ENCODE measurements around the gene C1orf116. TPM values are rescaled to one million over a fixed set of nuclear protein-coding genes. Genes with fewer than 3 reads are reported as not detected.

Gene C1orf116
- total RNA-seq, 1 experiment from 2014 or later, result 2.4 TPM

DNA sequence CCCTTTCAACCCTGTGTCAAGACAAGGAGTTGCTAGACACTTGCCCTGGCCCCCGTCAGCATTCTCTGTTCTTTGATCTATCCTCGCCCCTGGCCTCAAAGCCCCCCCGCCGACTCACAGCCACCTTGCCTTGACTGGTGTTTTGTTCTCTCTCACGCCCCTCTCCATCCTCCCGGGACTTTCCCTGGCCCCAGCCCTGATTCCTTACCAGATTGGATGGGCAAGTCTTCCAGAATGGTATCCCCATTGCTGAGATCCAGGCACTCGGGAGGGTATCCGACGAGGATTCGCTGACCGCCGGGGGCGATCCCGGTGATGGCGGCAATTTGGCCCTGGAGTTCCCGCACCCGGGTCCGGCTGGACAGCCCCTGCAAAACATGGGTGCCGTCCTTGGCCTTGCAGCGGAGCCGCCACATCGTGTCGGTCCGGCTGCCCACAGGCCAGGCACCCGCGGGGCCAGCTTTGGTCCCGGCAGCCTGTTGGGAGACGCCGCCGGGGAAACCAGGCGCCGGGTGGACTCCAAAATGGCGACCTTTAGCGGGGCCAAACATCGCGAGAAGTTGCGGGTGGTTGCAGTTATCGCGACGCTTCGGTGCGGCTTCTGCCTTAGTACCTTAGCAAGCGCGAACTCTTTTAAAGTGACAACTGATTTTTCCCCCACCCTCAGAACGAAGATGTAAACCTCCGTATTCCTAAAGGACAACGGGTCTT lies 18.1 kb upstream of the C1orf116 start:
- no peaks in the 10 kb centered on the region for H3K9me3 Mint-ChIP-seq
- peaks cover 57% of the 10 kb centered on the region for H3K4me1 Mint-ChIP-seq
- CTCF ChIA-PET, result interaction anchor here (0.5 to 2.0 kb wide), 3 partner anchors 9 to 398 kb away, joined by 3 to 17 read pairs (median 4); partner anchors contain the start of gene C1orf116
- POLR2A ChIA-PET, result no interaction called here
- ATAC-seq, result peak; percentile 28
- DNase-seq (ENCODE audit: low spot score), result peak; percentile 91
- peak overlapping the region; percentile 98 for H3K27ac Mint-ChIP-seq
- peak overlapping the region; percentile 95 for H3K4me3 Mint-ChIP-seq
- peaks cover 33% of the 10 kb centered on the region for H3K36me3 Mint-ChIP-seq
- no peaks in the 10 kb centered on the region for H3K27me3 Mint-ChIP-seq (ENCODE audit: low read depth)
- TF ChIP-seq, protein P1, sequence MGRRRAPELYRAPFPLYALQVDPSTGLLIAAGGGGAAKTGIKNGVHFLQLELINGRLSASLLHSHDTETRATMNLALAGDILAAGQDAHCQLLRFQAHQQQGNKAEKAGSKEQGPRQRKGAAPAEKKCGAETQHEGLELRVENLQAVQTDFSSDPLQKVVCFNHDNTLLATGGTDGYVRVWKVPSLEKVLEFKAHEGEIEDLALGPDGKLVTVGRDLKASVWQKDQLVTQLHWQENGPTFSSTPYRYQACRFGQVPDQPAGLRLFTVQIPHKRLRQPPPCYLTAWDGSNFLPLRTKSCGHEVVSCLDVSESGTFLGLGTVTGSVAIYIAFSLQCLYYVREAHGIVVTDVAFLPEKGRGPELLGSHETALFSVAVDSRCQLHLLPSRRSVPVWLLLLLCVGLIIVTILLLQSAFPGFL (CRISPR knock-in tag; IDR thresholded peaks at IDR 0.05; ENCODE audit: borderline replicate concordance), result no peak
- TF ChIP-seq TEAD1 (CRISPR knock-in tag; IDR thresholded peaks at IDR 0.05), result peak; percentile 28; the same call in 1 of the 2 replicates
- TF ChIP-seq, protein P2, sequence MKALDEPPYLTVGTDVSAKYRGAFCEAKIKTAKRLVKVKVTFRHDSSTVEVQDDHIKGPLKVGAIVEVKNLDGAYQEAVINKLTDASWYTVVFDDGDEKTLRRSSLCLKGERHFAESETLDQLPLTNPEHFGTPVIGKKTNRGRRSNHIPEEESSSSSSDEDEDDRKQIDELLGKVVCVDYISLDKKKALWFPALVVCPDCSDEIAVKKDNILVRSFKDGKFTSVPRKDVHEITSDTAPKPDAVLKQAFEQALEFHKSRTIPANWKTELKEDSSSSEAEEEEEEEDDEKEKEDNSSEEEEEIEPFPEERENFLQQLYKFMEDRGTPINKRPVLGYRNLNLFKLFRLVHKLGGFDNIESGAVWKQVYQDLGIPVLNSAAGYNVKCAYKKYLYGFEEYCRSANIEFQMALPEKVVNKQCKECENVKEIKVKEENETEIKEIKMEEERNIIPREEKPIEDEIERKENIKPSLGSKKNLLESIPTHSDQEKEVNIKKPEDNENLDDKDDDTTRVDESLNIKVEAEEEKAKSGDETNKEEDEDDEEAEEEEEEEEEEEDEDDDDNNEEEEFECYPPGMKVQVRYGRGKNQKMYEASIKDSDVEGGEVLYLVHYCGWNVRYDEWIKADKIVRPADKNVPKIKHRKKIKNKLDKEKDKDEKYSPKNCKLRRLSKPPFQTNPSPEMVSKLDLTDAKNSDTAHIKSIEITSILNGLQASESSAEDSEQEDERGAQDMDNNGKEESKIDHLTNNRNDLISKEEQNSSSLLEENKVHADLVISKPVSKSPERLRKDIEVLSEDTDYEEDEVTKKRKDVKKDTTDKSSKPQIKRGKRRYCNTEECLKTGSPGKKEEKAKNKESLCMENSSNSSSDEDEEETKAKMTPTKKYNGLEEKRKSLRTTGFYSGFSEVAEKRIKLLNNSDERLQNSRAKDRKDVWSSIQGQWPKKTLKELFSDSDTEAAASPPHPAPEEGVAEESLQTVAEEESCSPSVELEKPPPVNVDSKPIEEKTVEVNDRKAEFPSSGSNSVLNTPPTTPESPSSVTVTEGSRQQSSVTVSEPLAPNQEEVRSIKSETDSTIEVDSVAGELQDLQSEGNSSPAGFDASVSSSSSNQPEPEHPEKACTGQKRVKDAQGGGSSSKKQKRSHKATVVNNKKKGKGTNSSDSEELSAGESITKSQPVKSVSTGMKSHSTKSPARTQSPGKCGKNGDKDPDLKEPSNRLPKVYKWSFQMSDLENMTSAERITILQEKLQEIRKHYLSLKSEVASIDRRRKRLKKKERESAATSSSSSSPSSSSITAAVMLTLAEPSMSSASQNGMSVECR (CRISPR knock-in tag; IDR thresholded peaks at IDR 0.05; ENCODE audit: borderline replicate concordance), result peak; percentile 75; the same call in 1 of the 2 replicates
- TF ChIP-seq ELF4 (CRISPR knock-in tag; IDR thresholded peaks at IDR 0.05; ENCODE audit: low read depth), result no peak
- TF ChIP-seq ZNF138 (CRISPR knock-in tag; conservative IDR thresholded peaks at IDR 0.05), result no peak
- TF ChIP-seq ZBTB21 (CRISPR knock-in tag; IDR thresholded peaks at IDR 0.05; ENCODE audit: borderline replicate concordance), result no peak
- TF ChIP-seq, protein P3, sequence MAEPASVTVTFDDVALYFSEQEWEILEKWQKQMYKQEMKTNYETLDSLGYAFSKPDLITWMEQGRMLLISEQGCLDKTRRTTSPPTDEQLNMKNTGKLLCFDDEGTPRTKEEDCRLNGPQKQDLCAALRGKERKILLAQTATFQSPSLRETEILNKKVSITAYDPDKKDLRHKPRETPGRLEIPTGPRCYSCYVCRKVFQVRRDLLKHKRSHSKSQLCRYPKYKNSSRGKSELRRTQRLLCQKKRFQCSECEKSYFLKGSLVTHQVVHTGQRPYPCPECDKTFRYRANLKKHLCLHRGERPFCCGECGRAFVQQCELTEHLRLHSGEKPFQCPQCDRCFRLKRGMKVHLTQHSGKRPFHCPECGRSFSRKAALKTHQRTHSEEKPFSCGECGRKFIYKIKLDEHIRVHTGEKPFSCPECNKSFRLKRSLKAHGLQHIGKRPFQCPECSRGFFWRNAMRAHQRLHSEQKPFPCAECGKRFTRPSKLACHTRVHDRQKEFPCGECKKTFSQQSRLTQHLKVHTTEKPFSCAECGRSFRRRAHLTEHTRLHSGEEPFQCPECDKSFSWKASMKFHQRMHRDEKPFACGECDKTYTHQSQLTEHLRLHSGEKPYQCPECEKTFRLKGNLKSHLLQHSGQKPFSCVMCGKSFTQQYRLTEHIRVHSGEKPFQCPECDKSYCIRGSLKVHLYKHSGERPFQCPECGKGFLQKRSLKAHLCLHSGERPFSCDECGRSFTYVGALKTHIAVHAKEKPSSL (CRISPR knock-in tag; conservative IDR thresholded peaks at IDR 0.05), result no peak
- peak; percentile 61 for TF ChIP-seq SP1 (CRISPR knock-in tag; conservative IDR thresholded peaks at IDR 0.05)
- TF ChIP-seq TEAD4 (CRISPR knock-in tag; IDR thresholded peaks at IDR 0.05), result no peak
- TF ChIP-seq, protein P4, sequence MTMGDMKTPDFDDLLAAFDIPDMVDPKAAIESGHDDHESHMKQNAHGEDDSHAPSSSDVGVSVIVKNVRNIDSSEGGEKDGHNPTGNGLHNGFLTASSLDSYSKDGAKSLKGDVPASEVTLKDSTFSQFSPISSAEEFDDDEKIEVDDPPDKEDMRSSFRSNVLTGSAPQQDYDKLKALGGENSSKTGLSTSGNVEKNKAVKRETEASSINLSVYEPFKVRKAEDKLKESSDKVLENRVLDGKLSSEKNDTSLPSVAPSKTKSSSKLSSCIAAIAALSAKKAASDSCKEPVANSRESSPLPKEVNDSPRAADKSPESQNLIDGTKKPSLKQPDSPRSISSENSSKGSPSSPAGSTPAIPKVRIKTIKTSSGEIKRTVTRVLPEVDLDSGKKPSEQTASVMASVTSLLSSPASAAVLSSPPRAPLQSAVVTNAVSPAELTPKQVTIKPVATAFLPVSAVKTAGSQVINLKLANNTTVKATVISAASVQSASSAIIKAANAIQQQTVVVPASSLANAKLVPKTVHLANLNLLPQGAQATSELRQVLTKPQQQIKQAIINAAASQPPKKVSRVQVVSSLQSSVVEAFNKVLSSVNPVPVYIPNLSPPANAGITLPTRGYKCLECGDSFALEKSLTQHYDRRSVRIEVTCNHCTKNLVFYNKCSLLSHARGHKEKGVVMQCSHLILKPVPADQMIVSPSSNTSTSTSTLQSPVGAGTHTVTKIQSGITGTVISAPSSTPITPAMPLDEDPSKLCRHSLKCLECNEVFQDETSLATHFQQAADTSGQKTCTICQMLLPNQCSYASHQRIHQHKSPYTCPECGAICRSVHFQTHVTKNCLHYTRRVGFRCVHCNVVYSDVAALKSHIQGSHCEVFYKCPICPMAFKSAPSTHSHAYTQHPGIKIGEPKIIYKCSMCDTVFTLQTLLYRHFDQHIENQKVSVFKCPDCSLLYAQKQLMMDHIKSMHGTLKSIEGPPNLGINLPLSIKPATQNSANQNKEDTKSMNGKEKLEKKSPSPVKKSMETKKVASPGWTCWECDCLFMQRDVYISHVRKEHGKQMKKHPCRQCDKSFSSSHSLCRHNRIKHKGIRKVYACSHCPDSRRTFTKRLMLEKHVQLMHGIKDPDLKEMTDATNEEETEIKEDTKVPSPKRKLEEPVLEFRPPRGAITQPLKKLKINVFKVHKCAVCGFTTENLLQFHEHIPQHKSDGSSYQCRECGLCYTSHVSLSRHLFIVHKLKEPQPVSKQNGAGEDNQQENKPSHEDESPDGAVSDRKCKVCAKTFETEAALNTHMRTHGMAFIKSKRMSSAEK (CRISPR knock-in tag; IDR thresholded peaks at IDR 0.05; ENCODE audit: borderline replicate concordance), result no peak
- peak; percentile 67; the same call in 1 of the 2 replicates for TF ChIP-seq FOXP1 (CRISPR knock-in tag; IDR thresholded peaks at IDR 0.05; ENCODE audit: borderline replicate concordance)
- TF ChIP-seq, protein P5, sequence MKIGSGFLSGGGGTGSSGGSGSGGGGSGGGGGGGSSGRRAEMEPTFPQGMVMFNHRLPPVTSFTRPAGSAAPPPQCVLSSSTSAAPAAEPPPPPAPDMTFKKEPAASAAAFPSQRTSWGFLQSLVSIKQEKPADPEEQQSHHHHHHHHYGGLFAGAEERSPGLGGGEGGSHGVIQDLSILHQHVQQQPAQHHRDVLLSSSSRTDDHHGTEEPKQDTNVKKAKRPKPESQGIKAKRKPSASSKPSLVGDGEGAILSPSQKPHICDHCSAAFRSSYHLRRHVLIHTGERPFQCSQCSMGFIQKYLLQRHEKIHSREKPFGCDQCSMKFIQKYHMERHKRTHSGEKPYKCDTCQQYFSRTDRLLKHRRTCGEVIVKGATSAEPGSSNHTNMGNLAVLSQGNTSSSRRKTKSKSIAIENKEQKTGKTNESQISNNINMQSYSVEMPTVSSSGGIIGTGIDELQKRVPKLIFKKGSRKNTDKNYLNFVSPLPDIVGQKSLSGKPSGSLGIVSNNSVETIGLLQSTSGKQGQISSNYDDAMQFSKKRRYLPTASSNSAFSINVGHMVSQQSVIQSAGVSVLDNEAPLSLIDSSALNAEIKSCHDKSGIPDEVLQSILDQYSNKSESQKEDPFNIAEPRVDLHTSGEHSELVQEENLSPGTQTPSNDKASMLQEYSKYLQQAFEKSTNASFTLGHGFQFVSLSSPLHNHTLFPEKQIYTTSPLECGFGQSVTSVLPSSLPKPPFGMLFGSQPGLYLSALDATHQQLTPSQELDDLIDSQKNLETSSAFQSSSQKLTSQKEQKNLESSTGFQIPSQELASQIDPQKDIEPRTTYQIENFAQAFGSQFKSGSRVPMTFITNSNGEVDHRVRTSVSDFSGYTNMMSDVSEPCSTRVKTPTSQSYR (CRISPR knock-in tag; IDR thresholded peaks at IDR 0.05), result no peak
- TF ChIP-seq, protein P6, sequence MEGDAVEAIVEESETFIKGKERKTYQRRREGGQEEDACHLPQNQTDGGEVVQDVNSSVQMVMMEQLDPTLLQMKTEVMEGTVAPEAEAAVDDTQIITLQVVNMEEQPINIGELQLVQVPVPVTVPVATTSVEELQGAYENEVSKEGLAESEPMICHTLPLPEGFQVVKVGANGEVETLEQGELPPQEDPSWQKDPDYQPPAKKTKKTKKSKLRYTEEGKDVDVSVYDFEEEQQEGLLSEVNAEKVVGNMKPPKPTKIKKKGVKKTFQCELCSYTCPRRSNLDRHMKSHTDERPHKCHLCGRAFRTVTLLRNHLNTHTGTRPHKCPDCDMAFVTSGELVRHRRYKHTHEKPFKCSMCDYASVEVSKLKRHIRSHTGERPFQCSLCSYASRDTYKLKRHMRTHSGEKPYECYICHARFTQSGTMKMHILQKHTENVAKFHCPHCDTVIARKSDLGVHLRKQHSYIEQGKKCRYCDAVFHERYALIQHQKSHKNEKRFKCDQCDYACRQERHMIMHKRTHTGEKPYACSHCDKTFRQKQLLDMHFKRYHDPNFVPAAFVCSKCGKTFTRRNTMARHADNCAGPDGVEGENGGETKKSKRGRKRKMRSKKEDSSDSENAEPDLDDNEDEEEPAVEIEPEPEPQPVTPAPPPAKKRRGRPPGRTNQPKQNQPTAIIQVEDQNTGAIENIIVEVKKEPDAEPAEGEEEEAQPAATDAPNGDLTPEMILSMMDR (IDR thresholded peaks at IDR 0.05), result no peak
- TF ChIP-seq, protein P7, sequence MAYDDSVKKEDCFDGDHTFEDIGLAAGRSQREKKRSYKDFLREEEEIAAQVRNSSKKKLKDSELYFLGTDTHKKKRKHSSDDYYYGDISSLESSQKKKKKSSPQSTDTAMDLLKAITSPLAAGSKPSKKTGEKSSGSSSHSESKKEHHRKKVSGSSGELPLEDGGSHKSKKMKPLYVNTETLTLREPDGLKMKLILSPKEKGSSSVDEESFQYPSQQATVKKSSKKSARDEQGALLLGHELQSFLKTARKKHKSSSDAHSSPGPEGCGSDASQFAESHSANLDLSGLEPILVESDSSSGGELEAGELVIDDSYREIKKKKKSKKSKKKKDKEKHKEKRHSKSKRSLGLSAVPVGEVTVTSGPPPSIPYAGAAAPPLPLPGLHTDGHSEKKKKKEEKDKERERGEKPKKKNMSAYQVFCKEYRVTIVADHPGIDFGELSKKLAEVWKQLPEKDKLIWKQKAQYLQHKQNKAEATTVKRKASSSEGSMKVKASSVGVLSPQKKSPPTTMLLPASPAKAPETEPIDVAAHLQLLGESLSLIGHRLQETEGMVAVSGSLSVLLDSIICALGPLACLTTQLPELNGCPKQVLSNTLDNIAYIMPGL (CRISPR knock-in tag; IDR thresholded peaks at IDR 0.05), result peak; percentile 88; the same call in 1 of the 2 replicates
- TF ChIP-seq, protein P8, sequence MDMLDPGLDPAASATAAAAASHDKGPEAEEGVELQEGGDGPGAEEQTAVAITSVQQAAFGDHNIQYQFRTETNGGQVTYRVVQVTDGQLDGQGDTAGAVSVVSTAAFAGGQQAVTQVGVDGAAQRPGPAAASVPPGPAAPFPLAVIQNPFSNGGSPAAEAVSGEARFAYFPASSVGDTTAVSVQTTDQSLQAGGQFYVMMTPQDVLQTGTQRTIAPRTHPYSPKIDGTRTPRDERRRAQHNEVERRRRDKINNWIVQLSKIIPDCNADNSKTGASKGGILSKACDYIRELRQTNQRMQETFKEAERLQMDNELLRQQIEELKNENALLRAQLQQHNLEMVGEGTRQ (CRISPR knock-in tag; IDR thresholded peaks at IDR 0.05), result no peak
